GM06990 (cell line): ENCODE data around the gene CNRIP1.

Experiments
- DNase-seq: peaks from one replicate; pipeline ENCODE4 v3.0.0-alpha.2; 2011; ENCODE audit not compliant: insufficient read length; ENCODE audit errors: extremely low read depth
- H3K27me3 ChIP-seq: replicated peaks from 2 replicates; pipeline ENCODE4 v1.6.0; 2011; ENCODE audit warnings: low read length; ENCODE audit not compliant: control insufficient read depth, insufficient read depth
- H3K36me3 ChIP-seq: 2 replicates; pipeline ENCODE4 v1.5.1; 2011; ENCODE audit warnings: low read length; ENCODE audit not compliant: control insufficient read depth, insufficient read depth
- H3K4me3 ChIP-seq: replicated peaks from 2 replicates; pipeline ENCODE4 v1.5.1; 2011; ENCODE audit warnings: low read depth, mild to moderate bottlenecking, control low read depth, low read length
- TF ChIP-seq, protein P1 (sequence below): IDR thresholded peaks from 2 replicates; pipeline ENCODE4 v1.5.1; 2011; ENCODE audit warnings: low read length, control low read depth, mild to moderate bottlenecking, inconsistent platforms; ENCODE audit not compliant: insufficient read depth, poor library complexity, severe bottlenecking

The CNRIP1 gene

DNA sequence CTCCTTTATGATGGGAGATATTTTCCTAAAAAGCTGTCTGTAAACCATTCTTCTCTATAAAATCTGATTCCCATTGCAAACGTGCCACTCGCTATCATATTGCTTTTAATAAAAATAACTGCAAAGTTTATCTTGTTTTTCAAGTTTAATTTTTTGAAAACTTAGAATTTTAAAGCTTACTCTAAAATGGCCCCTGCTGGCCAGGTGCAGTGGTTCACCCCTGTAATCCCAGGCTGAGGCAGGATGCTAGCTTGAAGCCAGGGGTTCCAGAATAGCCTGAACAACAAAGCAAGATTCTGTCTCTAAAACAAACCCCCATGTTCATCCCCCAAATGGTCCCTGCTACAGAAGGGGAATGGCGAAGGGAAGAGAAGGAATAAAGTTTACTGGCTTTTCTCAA lies 25.6 kb downstream of the CNRIP1 start:
- H3K27me3 ChIP-seq: no peaks in the 10 kb centered on the region
- DNase-seq: no peak
- H3K4me3 ChIP-seq: no peak overlapping the region
- TF ChIP-seq, protein P1, sequence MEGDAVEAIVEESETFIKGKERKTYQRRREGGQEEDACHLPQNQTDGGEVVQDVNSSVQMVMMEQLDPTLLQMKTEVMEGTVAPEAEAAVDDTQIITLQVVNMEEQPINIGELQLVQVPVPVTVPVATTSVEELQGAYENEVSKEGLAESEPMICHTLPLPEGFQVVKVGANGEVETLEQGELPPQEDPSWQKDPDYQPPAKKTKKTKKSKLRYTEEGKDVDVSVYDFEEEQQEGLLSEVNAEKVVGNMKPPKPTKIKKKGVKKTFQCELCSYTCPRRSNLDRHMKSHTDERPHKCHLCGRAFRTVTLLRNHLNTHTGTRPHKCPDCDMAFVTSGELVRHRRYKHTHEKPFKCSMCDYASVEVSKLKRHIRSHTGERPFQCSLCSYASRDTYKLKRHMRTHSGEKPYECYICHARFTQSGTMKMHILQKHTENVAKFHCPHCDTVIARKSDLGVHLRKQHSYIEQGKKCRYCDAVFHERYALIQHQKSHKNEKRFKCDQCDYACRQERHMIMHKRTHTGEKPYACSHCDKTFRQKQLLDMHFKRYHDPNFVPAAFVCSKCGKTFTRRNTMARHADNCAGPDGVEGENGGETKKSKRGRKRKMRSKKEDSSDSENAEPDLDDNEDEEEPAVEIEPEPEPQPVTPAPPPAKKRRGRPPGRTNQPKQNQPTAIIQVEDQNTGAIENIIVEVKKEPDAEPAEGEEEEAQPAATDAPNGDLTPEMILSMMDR: no peak
- no peaks in the 10 kb centered on the region for H3K36me3 ChIP-seq

DNA sequence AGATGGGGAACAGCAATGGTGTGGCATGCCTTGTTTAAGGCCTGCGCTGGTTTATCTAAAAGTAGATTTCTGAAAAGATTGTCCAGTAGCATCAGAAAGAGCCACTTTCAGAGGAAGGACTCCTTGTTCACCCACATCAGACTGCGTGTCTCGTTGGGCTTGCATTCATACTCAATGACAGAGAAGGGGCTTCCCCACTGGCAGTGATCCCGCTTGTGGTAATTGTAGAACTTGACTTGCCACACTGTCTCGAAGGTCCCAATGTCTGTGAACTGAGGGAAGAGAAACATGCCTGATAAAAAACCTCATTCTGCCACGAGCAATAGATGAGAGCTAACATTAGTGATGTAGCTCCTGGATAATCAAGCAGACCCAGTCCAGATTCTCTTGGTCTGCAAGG lies 26.0 kb downstream of the CNRIP1 start:
- Histone ChIP-seq H3K27me3 (no peaks in the 10 kb centered on the region), H3K4me3 (no peak overlapping the region), H3K36me3 (no peaks in the 10 kb centered on the region)
- no peak for DNase-seq
- TF ChIP-seq, protein P1: no peak

DNA sequence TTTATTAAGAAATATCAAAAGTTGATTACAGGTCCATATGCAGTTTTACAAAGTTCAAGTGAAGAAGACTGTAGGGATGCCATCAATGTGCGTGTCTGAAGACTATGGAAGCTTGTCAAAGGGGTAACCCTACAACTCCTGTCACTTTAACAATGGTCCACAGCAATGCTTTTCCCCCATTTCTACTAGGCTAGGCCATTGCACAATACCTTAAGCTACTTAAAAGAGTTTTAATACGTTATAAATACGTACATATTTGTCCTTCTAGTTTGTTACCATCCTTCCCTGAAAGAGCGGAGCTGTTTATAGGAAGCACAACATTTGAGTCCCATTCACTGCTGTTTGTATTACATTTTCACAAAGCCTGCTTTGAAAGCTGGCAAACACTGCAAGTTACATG lies 26.7 kb downstream of the CNRIP1 start:
- no peak for DNase-seq
- H3K4me3 ChIP-seq: no peak overlapping the region
- TF ChIP-seq, protein P1: no peak
- H3K36me3 ChIP-seq: no peaks in the 10 kb centered on the region
- H3K27me3 ChIP-seq: no peaks in the 10 kb centered on the region

DNA sequence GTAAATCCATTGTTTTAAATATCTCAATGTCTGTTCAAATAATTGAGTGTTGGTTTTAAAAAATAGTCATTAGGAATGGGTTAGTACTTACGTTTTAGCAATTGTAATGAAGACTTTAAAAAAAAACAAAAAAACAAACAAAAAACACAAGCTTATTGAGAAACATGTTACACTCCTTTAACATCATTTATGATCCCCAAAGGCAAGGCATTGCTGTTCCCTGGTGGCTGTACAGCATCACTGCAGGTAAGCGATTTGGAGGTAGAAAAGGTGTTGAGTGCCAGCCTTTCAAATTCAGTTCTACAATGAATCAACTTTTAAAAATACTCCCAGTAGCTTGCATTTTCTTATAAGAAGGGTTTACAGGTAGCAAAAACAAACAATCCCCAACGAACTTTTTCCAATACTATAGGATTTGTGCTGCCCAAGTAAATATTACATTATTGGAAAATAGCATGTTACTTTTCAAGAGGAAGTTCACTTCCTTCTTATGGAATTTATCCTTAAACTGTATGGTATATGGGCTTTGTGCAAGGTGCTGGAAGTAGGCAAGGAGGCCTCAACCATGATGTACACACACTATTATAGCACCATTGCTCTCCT lies 27.5 kb downstream of the CNRIP1 start:
- DNase-seq: peak; percentile 5
- H3K4me3 ChIP-seq: no peak overlapping the region
- H3K36me3 ChIP-seq: no peaks in the 10 kb centered on the region
- TF ChIP-seq, protein P1: peak; percentile 86
- H3K27me3 ChIP-seq: no peaks in the 10 kb centered on the region

DNA sequence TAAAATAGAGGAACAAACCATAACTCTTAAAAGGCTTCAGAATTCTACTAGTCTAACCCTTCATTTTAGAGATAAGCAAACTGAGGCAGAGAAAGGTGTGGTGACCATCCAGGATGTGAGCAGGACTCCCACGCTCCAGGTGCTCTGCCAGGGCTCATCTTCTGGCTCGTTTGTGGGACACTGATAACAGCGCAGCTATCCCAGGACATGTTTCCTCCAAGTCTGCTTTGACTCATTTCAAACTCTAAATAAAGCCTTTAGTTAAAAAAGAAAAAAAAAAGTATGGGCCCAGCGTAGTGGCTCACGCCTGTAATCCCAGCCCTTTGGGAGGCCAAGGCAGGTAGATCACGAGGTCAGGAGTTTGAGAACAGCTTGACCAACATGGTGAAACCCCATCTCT lies 28.4 kb downstream of the CNRIP1 start:
- DNase-seq: no peak
- no peak overlapping the region for H3K4me3 ChIP-seq
- H3K27me3 ChIP-seq: no peaks in the 10 kb centered on the region
- H3K36me3 ChIP-seq: no peaks in the 10 kb centered on the region
- TF ChIP-seq, protein P1: no peak

DNA sequence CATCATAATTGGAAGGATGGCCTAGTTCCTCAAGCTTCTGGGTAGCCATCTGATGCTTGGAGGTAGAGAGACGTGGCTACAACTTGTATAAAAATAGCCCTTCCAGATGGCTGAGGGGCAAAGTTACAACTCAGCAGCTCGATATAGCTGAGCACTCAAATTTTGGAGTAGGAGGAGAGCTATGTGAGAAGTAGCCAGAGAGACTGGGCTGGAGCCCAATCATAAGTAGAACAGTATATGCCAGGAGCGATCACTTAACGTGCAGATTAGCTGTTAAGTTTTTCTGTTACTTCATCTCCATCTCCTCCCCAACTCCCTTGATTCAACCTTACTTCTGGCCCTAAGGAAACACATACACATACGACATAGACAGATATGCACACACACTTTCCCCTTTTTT lies 28.8 kb downstream of the CNRIP1 start:
- no peaks in the 10 kb centered on the region for H3K36me3 ChIP-seq
- H3K27me3 ChIP-seq: no peaks in the 10 kb centered on the region
- DNase-seq: no peak
- TF ChIP-seq, protein P1: no peak
- H3K4me3 ChIP-seq: no peak overlapping the region
